ENCODE data around the gene SP2. TPM values are rescaled to one million over a fixed set of nuclear protein-coding genes. Genes with fewer than 3 reads are reported as not detected.

Gene SP2
- total RNA-seq, 1 donor from 2014 or later: 1.8 TPM

DNA sequence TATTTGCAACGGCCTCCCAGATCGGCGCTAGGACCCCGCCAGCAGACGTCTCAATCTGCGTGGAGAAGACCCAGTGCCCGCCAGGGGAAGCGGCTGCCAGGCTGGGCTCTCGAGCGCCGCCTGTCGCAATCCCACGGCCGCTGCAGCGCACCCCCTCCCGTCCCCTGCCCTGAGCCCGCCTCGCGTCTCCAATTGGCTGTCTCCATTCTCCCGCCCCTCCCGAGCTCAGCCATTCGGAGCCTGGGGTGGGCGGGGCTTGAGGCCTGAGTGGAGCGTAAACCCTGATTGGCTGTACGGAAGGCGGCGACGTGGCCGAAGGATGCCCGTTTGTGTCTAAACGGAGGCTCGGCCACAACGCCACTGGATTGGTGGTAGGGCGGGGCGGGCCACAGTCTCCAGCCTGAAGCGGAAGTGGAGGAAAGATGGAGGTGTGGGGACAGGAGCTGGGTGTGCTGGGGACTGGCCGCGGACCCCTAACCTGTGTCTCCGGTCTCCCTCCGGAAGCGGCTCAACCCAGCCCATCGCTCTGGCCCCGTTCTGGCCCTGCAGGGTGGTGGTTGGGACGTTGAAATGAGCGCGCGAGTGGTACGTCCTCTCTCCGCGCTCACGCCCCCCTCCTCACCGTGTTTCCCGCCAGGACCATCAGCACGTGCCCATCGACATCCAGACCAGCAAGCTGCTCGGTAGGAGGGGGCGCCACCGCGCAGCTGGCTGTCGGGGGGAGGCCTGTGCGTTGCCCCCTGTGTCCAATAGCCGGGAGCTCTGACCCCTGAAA lies 74.9 kb downstream of the SP2 start, which contains the start of gene CDK5RAP3:
CDK5RAP3 (plus strand) TSS at position 389 of the 775 bp plus-strand sequence; CDS start at position 423, 34 bp downstream.
- peak; percentile 99 for DNase-seq (ENCODE audit: low read depth in 2 of 2)

DNA sequence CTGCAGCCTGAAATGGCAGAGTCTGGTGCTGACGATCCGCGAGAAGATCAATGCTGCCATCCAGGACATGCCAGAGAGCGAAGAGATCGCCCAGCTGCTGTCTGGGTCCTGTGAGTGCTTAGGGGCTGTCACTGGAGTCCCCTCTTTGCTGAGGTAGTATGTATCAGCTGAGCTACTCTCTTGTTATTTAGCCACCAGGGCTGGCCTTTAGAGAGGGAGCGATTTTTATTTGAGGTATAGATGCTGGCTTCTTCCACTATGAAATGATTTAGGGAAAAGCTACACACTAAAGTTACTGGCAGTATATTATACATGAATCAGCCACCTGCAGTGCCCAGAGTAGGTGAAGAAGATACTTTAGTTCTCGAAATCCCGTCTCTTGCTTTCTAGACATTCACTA lies 77.5 kb downstream of the SP2 start:
- DNase-seq (ENCODE audit: low read depth in 2 of 2): no peak

DNA sequence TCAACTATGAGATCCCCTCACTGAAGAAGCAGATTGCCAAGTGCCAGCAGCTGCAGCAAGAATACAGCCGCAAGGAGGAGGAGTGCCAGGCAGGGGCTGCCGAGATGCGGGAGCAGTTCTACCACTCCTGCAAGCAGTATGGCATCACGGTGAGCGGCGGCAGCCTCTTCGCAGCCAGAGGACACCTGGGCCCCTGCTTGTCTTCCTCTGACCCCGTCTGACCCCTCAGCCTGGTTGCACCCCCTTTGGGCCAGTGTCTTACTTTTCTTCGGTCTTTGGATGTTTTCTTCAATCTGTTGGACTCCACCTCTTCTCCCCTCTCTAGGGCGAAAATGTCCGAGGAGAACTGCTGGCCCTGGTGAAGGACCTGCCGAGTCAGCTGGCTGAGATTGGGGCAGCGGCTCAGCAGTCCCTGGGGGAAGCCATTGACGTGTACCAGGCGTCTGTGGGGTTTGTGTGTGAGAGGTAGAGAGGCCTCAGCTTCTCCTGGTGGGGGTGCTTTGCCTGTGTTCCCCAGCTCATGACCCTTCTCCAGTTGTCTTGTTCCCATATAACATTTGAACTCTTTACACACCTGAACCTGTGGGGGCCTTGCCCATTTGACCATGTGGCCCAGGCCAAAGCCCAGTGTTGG lies 79.3 kb downstream of the SP2 start:
- no peak for DNase-seq (ENCODE audit: low read depth in 2 of 2)

GRCh38 chr17:47975823-47976205 lies 79.8 kb downstream of the SP2 start:
- no peak for DNase-seq (ENCODE audit: low read depth in 2 of 2)

DNA sequence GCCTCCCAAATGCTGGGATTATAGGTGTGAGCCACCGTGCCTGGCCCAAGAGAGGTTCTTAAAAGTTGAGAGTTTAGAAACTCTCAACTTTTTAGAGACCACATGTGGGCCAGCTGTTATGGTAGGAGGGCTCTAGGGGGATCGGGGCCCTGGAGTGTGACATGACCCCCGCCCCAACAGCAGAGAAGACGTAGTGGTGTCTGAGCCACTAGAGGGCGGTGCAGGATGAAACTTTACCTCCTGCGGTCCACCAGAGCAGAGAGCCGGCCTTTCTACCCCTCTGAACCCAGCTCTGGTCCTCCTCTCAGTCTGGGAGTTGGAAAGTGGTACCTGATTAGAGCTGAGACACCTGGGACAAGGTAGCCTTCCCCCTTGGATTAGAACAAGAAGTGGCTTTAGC lies 82.3 kb downstream of the SP2 start:
- DNase-seq (ENCODE audit: low read depth in 2 of 2): peak; percentile 66 to 76

Other genes starting within 250 kb of the SP2 start
- gene KPNB1, start 246.3 kb upstream of the SP2 start, total RNA-seq: 167 and 179 TPM in 2 replicates
- gene TBKBP1, start 202.1 kb upstream of the SP2 start, total RNA-seq: 5.6 and 5.7 TPM in 2 replicates
- not detected in 2 replicates for gene TBX21, start 163.0 kb upstream of the SP2 start, total RNA-seq
- gene OSBPL7, start 74.4 kb upstream of the SP2 start, total RNA-seq: 4.8 and 7.5 TPM in 2 replicates
- gene MRPL10, start 64.7 kb upstream of the SP2 start, total RNA-seq: 16.3 and 18.3 TPM in 2 replicates
- not detected in 2 replicates for gene LRRC46, start 64.6 kb upstream of the SP2 start, total RNA-seq
- gene SCRN2, start 55.0 kb upstream of the SP2 start, total RNA-seq: 23.2 and 27.7 TPM in 2 replicates
- 0.65 and 3.0 TPM in 2 replicates for gene SP6, start 45.1 kb upstream of the SP2 start, total RNA-seq
- gene PNPO, start 45.3 kb downstream of the SP2 start, total RNA-seq: 15.7 and 24.4 TPM in 2 replicates
- not detected in 2 replicates for gene PRR15L, start 61.6 kb downstream of the SP2 start, total RNA-seq
- gene CDK5RAP3, start 74.9 kb downstream of the SP2 start, total RNA-seq: 50.3 and 51.8 TPM in 2 replicates
- gene COPZ2, start 141.6 kb downstream of the SP2 start, total RNA-seq: 4.6 and 7.0 TPM in 2 replicates
- 72.6 and 93.5 TPM in 2 replicates for gene NFE2L1, start 152.1 kb downstream of the SP2 start, total RNA-seq
- 38.4 and 42.9 TPM in 2 replicates for gene CBX1, start 205.2 kb downstream of the SP2 start, total RNA-seq
- gene SNX11, start 211.5 kb downstream of the SP2 start, total RNA-seq: 10.7 and 13.5 TPM in 2 replicates

Data from lung microvascular endothelial cell (primary cell).